Activated CD4-positive, alpha-beta T cell treated with anti-CD3 and anti-CD28 coated beads for 48 hours (primary cell): ENCODE measurements around the gene CYLC2.

ENCODE experiments used
- DNase-seq: peaks from one replicate; pipeline ENCODE4 v3.0.0-alpha.2; 2020

CYLC2 gene

GRCh38 chr9:102995033-102995432 is at the start of gene CYLC2:
CYLC2 (plus strand) TSS chr9:102995333; CDS start chr9:102995381, 48 bp downstream.
- DNase-seq = no peak

- no peak for DNase-seq
Observed at GRCh38 chr9:102950346-102950745, 44.8 kb upstream of the CYLC2 start.

- DNase-seq = no peak
Observed at GRCh38 chr9:102966999-102967398, 28.1 kb upstream of the CYLC2 start.

- no peak for DNase-seq
Observed at GRCh38 chr9:102967979-102968378, 27.2 kb upstream of the CYLC2 start.

GRCh38 chr9:102972780-102973179 is 22.4 kb upstream of the CYLC2 start:
- DNase-seq = no peak

- DNase-seq = no peak
Observed at GRCh38 chr9:102974530-102974929, 20.6 kb upstream of the CYLC2 start.

GRCh38 chr9:102975251-102975650 is 19.9 kb upstream of the CYLC2 start:
- DNase-seq = no peak

- no peak for DNase-seq
Observed at GRCh38 chr9:102985162-102985895, 9.8 kb upstream of the CYLC2 start.

- no peak for DNase-seq
Observed at GRCh38 chr9:102986425-102986824, 8.7 kb upstream of the CYLC2 start.

- no peak for DNase-seq
Observed at GRCh38 chr9:103003689-103004088, 8.6 kb downstream of the CYLC2 start.

GRCh38 chr9:103014242-103014641 is 19.1 kb downstream of the CYLC2 start:
- DNase-seq = no peak

- DNase-seq = no peak
Observed at GRCh38 chr9:103025796-103026195, 30.7 kb downstream of the CYLC2 start.

- no peak for DNase-seq
Observed at GRCh38 chr9:103037508-103038477, 42.7 kb downstream of the CYLC2 start.

- DNase-seq = no peak
Observed at GRCh38 chr9:103041961-103042360, 46.8 kb downstream of the CYLC2 start.
